K562 (cell line): ENCODE results near the gene TRIM37. TPM values are rescaled to one million over a fixed set of nuclear protein-coding genes. Genes with fewer than 3 reads are reported as not detected.

Experiments used
- ATAC-seq: fragments of 200-7000 bp; cut with Tn5 transposase; 3 replicates; pipeline ENCODE4 v1.9.1; 2020; ENCODE audit warnings: moderate library complexity
- BruUV-seq: library from RNA; stranded (reverse); fragments of 400-500 nt; replicated peaks from 2 replicates; lab custom pipeline; 2021; lab: Mats Ljungman, UMichigan
- CTCF ChIA-PET: fragments of 300-600 bp; formaldehyde crosslinking; extraction: SDS; loops from one replicate; lab custom pipeline; 2021; ENCODE audit warnings: low intra/inter-chr PET ratio; lab: Yijun Ruan, JAX
- POLR2A ChIA-PET: fragments of 300-600, 350-650 bp; sonication (Branson Sonifier 250); formaldehyde crosslinking; extraction: SDS; loops from one replicate; lab custom pipeline; 2021; ENCODE audit warnings: antibody characterized with exemption, inconsistent platforms; lab: Yijun Ruan, JAX
- DNase-seq, 4 experiments: peaks; one replicate each; pipeline versions ENCODE4 v3.0.0 to v3.0.0-alpha.2; 2011 to 2018; ENCODE audit warnings: low spot score in 3 of 4, mixed read lengths in 3 of 4; ENCODE audit errors: extremely low read depth in 1 of 4
- FAIRE-seq: peaks from 2 replicates; lab custom pipeline; 2011; peaks lifted over from hg19 to GRCh38; lab: Jason Lieb, UNC
- H2AFZ ChIP-seq: 2 replicates; pipeline ENCODE4 v1.6.0; 2011; ENCODE audit warnings: low read depth, low read length, control low read depth, inconsistent platforms
- H3K27ac ChIP-seq: fragments of 200-600 bp; 3 replicates; pipeline ENCODE4 v1.8.0; 2011; ENCODE audit warnings: low read depth, mild to moderate bottlenecking, control low read depth, inconsistent platforms, low read length, moderate library complexity, mixed read lengths; ENCODE audit errors: extremely low read depth
- H3K27me3 ChIP-seq, 2 experiments: fragments of 300-600 bp in 1 of 2; 2 replicates in 1 of 2; 3 replicates in 1 of 2; pipeline versions ENCODE4 v1.6.0 to v1.8.0; 2011; ENCODE audit warnings: inconsistent platforms in 2 of 2, low read length in 2 of 2, mild to moderate bottlenecking in 1 of 2, mixed read lengths in 1 of 2, moderate library complexity in 1 of 2; ENCODE audit not compliant: control insufficient read depth in 2 of 2, insufficient read depth in 2 of 2
- H3K36me3 ChIP-seq: fragments of 300-600 bp; 3 replicates; pipeline ENCODE4 v1.8.0; 2011; ENCODE audit warnings: mild to moderate bottlenecking, low read length, inconsistent platforms; ENCODE audit not compliant: control insufficient read depth, insufficient read depth
- H3K4me1 ChIP-seq, 2 experiments: fragments of 200-600 bp in 1 of 2; replicated peaks in 1 of 2; 2 replicates in 1 of 2; 3 replicates in 1 of 2; pipeline versions ENCODE4 v1.5.1 to v1.8.0; 2011; ENCODE audit warnings: inconsistent platforms in 2 of 2, low read length in 2 of 2, mild to moderate bottlenecking in 1 of 2, mixed read lengths in 1 of 2, moderate library complexity in 1 of 2; ENCODE audit not compliant: control insufficient read depth in 2 of 2, insufficient read depth in 2 of 2
- H3K4me2 ChIP-seq: 2 replicates; pipeline ENCODE4 v1.6.1; 2011; ENCODE audit warnings: low read length, control low read depth, inconsistent platforms, mixed read lengths; ENCODE audit not compliant: insufficient read depth
- H3K4me3 ChIP-seq: fragments of 200-600 bp; sonication (generic), shearing (Covaris generic); 2 replicates; pipeline ENCODE4 v1.5.1; 2016; ENCODE audit warnings: control low read depth, inconsistent platforms
- H3K79me2 ChIP-seq: fragments of 200-600 bp; 3 replicates; pipeline ENCODE4 v1.8.0; 2011; ENCODE audit warnings: low read length, inconsistent platforms; ENCODE audit not compliant: control insufficient read depth, insufficient read depth
- H3K9ac ChIP-seq, 2 experiments: 2 replicates each; pipeline versions ENCODE4 v1.6.0 to v1.6.1; 2011; ENCODE audit warnings: low read depth in 2 of 2, low read length in 2 of 2, control low read depth in 1 of 2, inconsistent platforms in 1 of 2, mild to moderate bottlenecking in 1 of 2, mixed read lengths in 1 of 2; ENCODE audit not compliant: insufficient read depth in 1 of 2
- H3K9me1 ChIP-seq: one replicate; pipeline ENCODE4 v1.6.0; 2011; ENCODE audit warnings: inconsistent platforms, mild to moderate bottlenecking, low read length, moderate library complexity; ENCODE audit not compliant: control insufficient read depth, insufficient read depth
- H3K9me3 ChIP-seq: replicated peaks from 2 replicates; pipeline ENCODE4 v1.5.1; 2011; ENCODE audit warnings: low read depth, low read length, inconsistent platforms; ENCODE audit not compliant: control insufficient read depth, insufficient read depth
- H4K20me1 ChIP-seq: replicated peaks from 2 replicates; pipeline ENCODE4 v1.6.1; 2011; ENCODE audit warnings: low read length, inconsistent platforms, mixed read lengths; ENCODE audit not compliant: control insufficient read depth, insufficient read depth
- CEBPZ ChIP-seq: fragments of 150-350 bp; IDR thresholded peaks from 2 replicates; pipeline ENCODE4 v1.6.1; 2014; ENCODE audit warnings: low read depth, mild to moderate bottlenecking, low read length, borderline replicate concordance
- FOXO4 ChIP-seq: fragments of 450-650 bp; formaldehyde crosslinking; IDR thresholded peaks from 2 replicates; pipeline ENCODE4 v1.4.0; 2020; ENCODE audit warnings: mild to moderate bottlenecking, moderate library complexity
- NFIC ChIP-seq: fragments of 450-650 bp; IDR thresholded peaks from 2 replicates; pipeline ENCODE4 v1.6.1; 2017; ENCODE audit warnings: mild to moderate bottlenecking, inconsistent platforms
- PHTF2 ChIP-seq: fragments of 250-450 bp; sonication (Bioruptor Pico); IDR thresholded peaks from 2 replicates; pipeline ENCODE4 v1.5.0; 2021; ENCODE audit warnings: mild to moderate bottlenecking
- ZBTB11 ChIP-seq, 3 experiments: fragments of 200-800 bp in 1 of 3; fragments of 250-450 bp in 1 of 3; fragments of 450-650 bp in 1 of 3; sonication (Bioruptor Pico) in 1 of 3; sonication (Bioruptor generic) in 1 of 3; formaldehyde crosslinking in 1 of 3; IDR thresholded peaks; 2 replicates each; pipeline versions ENCODE4 v1.6.1 to v1.8.0; 2016 to 2022; ENCODE audit warnings: mild to moderate bottlenecking in 2 of 3, missing genetic modification characterization in 2 of 3, missing compliant biosample characterization in 1 of 3, moderate library complexity in 1 of 3
- in situ Hi-C: fragments of 300-500 bp; cut with MboI; formaldehyde crosslinking; loops from 4 replicates; pipeline ENCODE4 v1.15.0; 2018; ENCODE audit warnings: inconsistent platforms, mixed read lengths
- intact Hi-C: fragments of 100-400 bp; cut with micrococcal nuclease; formaldehyde crosslinking; loops from 2 replicates; pipeline ENCODE4 v1.14.2; 2022
- polyA plus RNA-seq, 8 experiments: library from polyadenylated mRNA; depleted of rRNA in 4 of 8; stranded (reverse) in 5 of 8; unstranded in 3 of 8; fragments of >200 nt; fragmentation: Nextera tagmentation in 2 of 8; fragmentation: Illumina TruSeq in 1 of 8; extraction: Ambion mirVana in 2 of 8; extraction: Trizol in 1 of 8; gene quantifications; 2 replicates each; pipeline versions ENCODE4 v1.2.1 to v1.2.3, GENCODE V29; 2011 to 2014; ENCODE audit warnings: inconsistent platforms in 1 of 8, missing spikeins in 1 of 8
- total RNA-seq, 7 experiments: library from RNA; depleted of rRNA in 6 of 7; stranded (reverse); fragments of >200 nt in 6 of 7; fragmentation: Illumina TruSeq in 2 of 7; extraction: Trizol in 2 of 7; gene quantifications; 2 replicates each; pipeline versions ENCODE4 v1.2.1 to v1.2.3, GENCODE V29; 2011 to 2021; ENCODE audit warnings: low replicate concordance in 1 of 7

TRIM37 gene
- total and polyA plus RNA-seq, 9 of the 15 experiments (the other 6 are each of a cell fraction or from before 2014, with no cell fraction given), result 4.5 to 31.4 (median 23.8) TPM

- no TSS peak for BruUV-seq
- in situ Hi-C loops (no loop called here), intact Hi-C loops (no loop called here)
- Histone ChIP-seq H3K4me2 (no peak overlapping the region), H3K9me3 (no peaks in the 10 kb centered on the region), H3K4me3 (no peak overlapping the region), H3K9ac (no peak overlapping the region), H3K27me3 (no peaks in the 10 kb centered on the region), H3K36me3 (no peaks in the 10 kb centered on the region), H4K20me1 (no peaks in the 10 kb centered on the region), H3K9me1 (no peaks in the 10 kb centered on the region), H3K4me1 (no peaks in the 10 kb centered on the region), H2AFZ (no peak overlapping the region), H3K79me2 (no peaks in the 10 kb centered on the region), H3K27ac (no peak overlapping the region)
- CTCF ChIA-PET, result no interaction called here
- no peak for TF ChIP-seq CEBPZ
- TF ChIP-seq ZBTB11 (CRISPR knock-in tag; IDR thresholded peaks at IDR 0.05), result peak in 1 of 3 experiments; percentile 49; a peak in 1 of 6 replicates
- TF ChIP-seq NFIC, result peak; percentile 76
- TF ChIP-seq PHTF2 (CRISPR knock-in tag), result no peak
- TF ChIP-seq FOXO4 (CRISPR knock-in tag), result no peak
- peak in 2 of 4 experiments; percentile 8 to 36 for DNase-seq
- POLR2A ChIA-PET, result no interaction called here
- peak; percentile 79 for FAIRE-seq
- no peak for ATAC-seq
Observed at GRCh38 chr17:58960068-58960467, 146.6 kb downstream of the TRIM37 start.
